Stomach (tissue), 4 donors: ENCODE results near the gene WWOX.

Experiments used
- EP300 ChIP-seq: sonication (generic); formaldehyde crosslinking; IDR thresholded peaks from one replicate; pipeline ENCODE4 v1.6.1; 2017; ENCODE audit warnings: antibody characterized with exemption
- POLR2A ChIP-seq, 4 donors: fragments of 450-650 bp; IDR thresholded peaks; one replicate each; pipeline ENCODE4 v1.6.1; 2016; ENCODE audit warnings: antibody characterized with exemption in 4 of 4, control low read depth in 2 of 4, mild to moderate bottlenecking in 1 of 4, moderate library complexity in 1 of 4
- POLR2AphosphoS5 ChIP-seq, 3 donors: sonication (generic); formaldehyde crosslinking; IDR thresholded peaks; one replicate each; pipeline ENCODE4 v1.6.1; 2016; ENCODE audit warnings: antibody characterized with exemption in 3 of 3
- TF ChIP-seq, protein P1 (sequence below), 7 experiments: fragments of 450-650 bp in 4 of 7; fragments of 200-600 bp in 3 of 7; sonication (generic) in 3 of 7; IDR thresholded peaks; one replicate each; pipeline ENCODE4 v1.5.1; 2016 to 2019; ENCODE audit warnings: antibody characterized with exemption in 7 of 7, control low read depth in 2 of 7, mild to moderate bottlenecking in 1 of 7

DNA sequence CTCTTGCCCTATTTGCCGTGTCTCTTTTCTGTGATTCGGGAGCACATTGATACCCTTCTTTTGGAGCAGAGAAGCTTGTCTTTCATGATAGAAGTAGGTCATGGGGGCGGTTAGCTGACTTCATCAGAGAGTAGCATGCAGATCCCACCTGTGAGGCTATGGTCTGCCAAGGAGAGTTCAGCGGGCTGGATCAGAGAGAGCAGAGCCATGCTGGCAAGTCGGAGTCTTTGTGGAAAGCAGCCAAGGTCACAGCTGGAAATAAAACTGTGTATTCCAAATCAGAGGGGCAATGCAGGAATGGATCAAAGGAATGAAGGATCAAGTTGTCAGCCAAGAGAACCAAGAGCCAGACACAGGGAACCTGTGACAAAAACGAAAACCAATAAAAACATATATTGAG lies 595.9 kb downstream of the WWOX start:
- TF ChIP-seq, protein P1, sequence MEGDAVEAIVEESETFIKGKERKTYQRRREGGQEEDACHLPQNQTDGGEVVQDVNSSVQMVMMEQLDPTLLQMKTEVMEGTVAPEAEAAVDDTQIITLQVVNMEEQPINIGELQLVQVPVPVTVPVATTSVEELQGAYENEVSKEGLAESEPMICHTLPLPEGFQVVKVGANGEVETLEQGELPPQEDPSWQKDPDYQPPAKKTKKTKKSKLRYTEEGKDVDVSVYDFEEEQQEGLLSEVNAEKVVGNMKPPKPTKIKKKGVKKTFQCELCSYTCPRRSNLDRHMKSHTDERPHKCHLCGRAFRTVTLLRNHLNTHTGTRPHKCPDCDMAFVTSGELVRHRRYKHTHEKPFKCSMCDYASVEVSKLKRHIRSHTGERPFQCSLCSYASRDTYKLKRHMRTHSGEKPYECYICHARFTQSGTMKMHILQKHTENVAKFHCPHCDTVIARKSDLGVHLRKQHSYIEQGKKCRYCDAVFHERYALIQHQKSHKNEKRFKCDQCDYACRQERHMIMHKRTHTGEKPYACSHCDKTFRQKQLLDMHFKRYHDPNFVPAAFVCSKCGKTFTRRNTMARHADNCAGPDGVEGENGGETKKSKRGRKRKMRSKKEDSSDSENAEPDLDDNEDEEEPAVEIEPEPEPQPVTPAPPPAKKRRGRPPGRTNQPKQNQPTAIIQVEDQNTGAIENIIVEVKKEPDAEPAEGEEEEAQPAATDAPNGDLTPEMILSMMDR (IDR thresholded peaks at IDR 0.05), result no peak
- no peak for TF ChIP-seq POLR2AphosphoS5 (IDR thresholded peaks at IDR 0.05)
- TF ChIP-seq POLR2A (IDR thresholded peaks at IDR 0.05), result no peak
- no peak for TF ChIP-seq EP300
